IMR-90 (cell line): ENCODE measurements around the gene ABCA3. TPM values are rescaled to one million over a fixed set of nuclear protein-coding genes. Genes with fewer than 3 reads are reported as not detected.

ENCODE experiments used
- ATAC-seq: fragments of 200-7000 bp; cut with Tn5 transposase; 2 replicates; pipeline ENCODE4 v1.9.1; 2020; ENCODE audit warnings: low read depth, mild to moderate bottlenecking, moderate library complexity
- BruUV-seq: library from RNA; stranded (reverse); fragments of 400-500 nt; replicated peaks from 2 replicates; lab custom pipeline; 2021; lab: Mats Ljungman, UMichigan
- CTCF ChIA-PET: fragments of 300-600 bp; formaldehyde crosslinking; extraction: SDS; loops from one replicate; lab custom pipeline; 2021; ENCODE audit warnings: antibody characterized with exemption; lab: Yijun Ruan, JAX
- POLR2A ChIA-PET: fragments of 300-600 bp; sonication (Branson Sonifier 250); formaldehyde crosslinking; loops from one replicate; lab custom pipeline; 2022; ENCODE audit warnings: antibody characterized with exemption; ENCODE audit not compliant: unreplicated experiment; lab: Charles Lee
- DNase-seq: peaks from one replicate; pipeline ENCODE4 v3.0.0; 2013
- H2AFZ ChIP-seq: replicated peaks from 2 replicates; pipeline ENCODE3; 2013; ENCODE audit warnings: low read length, mild to moderate bottlenecking; ENCODE audit not compliant: poor library complexity
- H2AK5ac ChIP-seq: 2 replicates; pipeline ENCODE4 v1.6.1; 2013; ENCODE audit warnings: low read depth, low read length, inconsistent platforms
- H2AK9ac ChIP-seq: replicated peaks from 2 replicates; pipeline ENCODE3; 2013; ENCODE audit warnings: mild to moderate bottlenecking, low read depth, low read length, moderate library complexity; ENCODE audit not compliant: poor library complexity
- H2BK120ac ChIP-seq: 2 replicates; pipeline ENCODE4 v1.6.1; 2013; ENCODE audit warnings: low read depth, low read length, inconsistent platforms
- H2BK15ac ChIP-seq: 3 replicates; pipeline ENCODE4 v1.6.1; 2013; ENCODE audit warnings: low read depth, low read length, inconsistent platforms
- H2BK20ac ChIP-seq: 2 replicates; pipeline ENCODE4 v1.6.1; 2013; ENCODE audit warnings: low read depth, mild to moderate bottlenecking, inconsistent platforms, low read length, moderate library complexity
- H2BK5ac ChIP-seq: 2 replicates; pipeline ENCODE4 v1.6.1; 2013; ENCODE audit warnings: mild to moderate bottlenecking, low read depth, low read length, inconsistent platforms; ENCODE audit not compliant: poor library complexity, severe bottlenecking
- H3K14ac ChIP-seq: replicated peaks from 2 replicates; pipeline ENCODE4 v1.6.1; 2013; ENCODE audit warnings: low read depth, low read length, inconsistent platforms
- H3K18ac ChIP-seq: 2 replicates; pipeline ENCODE4 v1.6.1; 2013; ENCODE audit warnings: low read depth, low read length, control low read depth
- H3K23ac ChIP-seq: 2 replicates; pipeline ENCODE4 v1.6.1; 2013; ENCODE audit warnings: low read depth, low read length, inconsistent platforms
- H3K27ac ChIP-seq: 2 replicates; pipeline ENCODE4 v1.5.1; 2013; ENCODE audit warnings: mild to moderate bottlenecking, control low read depth, low read length; ENCODE audit not compliant: insufficient read depth
- H3K27me3 ChIP-seq: 2 replicates; pipeline ENCODE4 v1.6.1; 2013; ENCODE audit warnings: low read length; ENCODE audit not compliant: control insufficient read depth, insufficient read depth
- H3K36me3 ChIP-seq: 2 replicates; pipeline ENCODE4 v1.6.1; 2013; ENCODE audit warnings: low read length, mixed read lengths; ENCODE audit not compliant: control insufficient read depth, insufficient read depth
- H3K4ac ChIP-seq: 2 replicates; pipeline ENCODE4 v1.6.1; 2013; ENCODE audit warnings: low read depth, low read length, inconsistent platforms
- H3K4me1 ChIP-seq: 2 replicates; pipeline ENCODE4 v1.6.1; 2013; ENCODE audit warnings: low read length, mixed read lengths; ENCODE audit not compliant: control insufficient read depth, insufficient read depth
- H3K4me2 ChIP-seq: 2 replicates; pipeline ENCODE4 v1.6.1; 2013; ENCODE audit warnings: low read depth, mild to moderate bottlenecking, control low read depth, low read length, moderate library complexity
- H3K4me3 ChIP-seq: 2 replicates; pipeline ENCODE4 v1.5.1; 2013; ENCODE audit warnings: low read depth, mild to moderate bottlenecking, control low read depth, low read length, moderate library complexity; ENCODE audit not compliant: insufficient read depth
- H3K56ac ChIP-seq: 2 replicates; pipeline ENCODE4 v1.6.1; 2013; ENCODE audit warnings: low read length, inconsistent platforms; ENCODE audit not compliant: insufficient read depth; ENCODE audit errors: extremely low read depth
- H3K79me1 ChIP-seq, 2 experiments: 2 replicates each; pipeline ENCODE4 v1.6.1; 2013; ENCODE audit warnings: low read length in 2 of 2, inconsistent platforms in 1 of 2, low read depth in 1 of 2
- H3K9ac ChIP-seq: 2 replicates; pipeline ENCODE4 v1.6.1; 2013; ENCODE audit warnings: low read depth, low read length, control low read depth
- H3K9me1 ChIP-seq: 2 replicates; pipeline ENCODE4 v1.6.1; 2013; ENCODE audit warnings: low read length, inconsistent platforms; ENCODE audit not compliant: insufficient read depth
- H3K9me3 ChIP-seq: 2 replicates; pipeline ENCODE4 v1.6.1; 2013; ENCODE audit warnings: low read length; ENCODE audit not compliant: control insufficient read depth, insufficient read depth
- H4K20me1 ChIP-seq: 2 replicates; pipeline ENCODE4 v1.6.1; 2013; ENCODE audit warnings: low read length, inconsistent platforms; ENCODE audit not compliant: insufficient read depth
- H4K5ac ChIP-seq: 2 replicates; pipeline ENCODE4 v1.6.1; 2013; ENCODE audit warnings: mild to moderate bottlenecking, low read depth, low read length, control low read depth
- H4K8ac ChIP-seq, 2 experiments: 2 replicates each; pipeline ENCODE4 v1.6.1; 2013; ENCODE audit warnings: low read depth in 2 of 2, low read length in 2 of 2, control low read depth in 1 of 2, inconsistent platforms in 1 of 2
- H4K91ac ChIP-seq: 2 replicates; pipeline ENCODE4 v1.6.1; 2013; ENCODE audit warnings: low read depth, low read length, inconsistent platforms; ENCODE audit not compliant: insufficient read depth
- BHLHE40 ChIP-seq: fragments of 150-350 bp; IDR thresholded peaks from 2 replicates; pipeline ENCODE4 v1.6.1; 2016; ENCODE audit warnings: mild to moderate bottlenecking, low read depth, low read length
- CEBPB ChIP-seq: IDR thresholded peaks from 2 replicates; pipeline ENCODE4 v1.6.1; 2012; ENCODE audit warnings: low read depth, low read length, improper control_type of control experiment
- CHD1 ChIP-seq: IDR thresholded peaks from 2 replicates; pipeline ENCODE4 v1.6.1; 2012; ENCODE audit warnings: low read depth, low read length, improper control_type of control experiment
- FOS ChIP-seq: fragments of 150-350 bp; IDR thresholded peaks from 2 replicates; pipeline ENCODE4 v1.6.1; 2016; ENCODE audit warnings: low read depth, low read length
- MAZ ChIP-seq: IDR thresholded peaks from 2 replicates; pipeline ENCODE4 v1.6.1; 2012; ENCODE audit warnings: low read depth, mild to moderate bottlenecking, low read length, improper control_type of control experiment, moderate library complexity, borderline replicate concordance
- MXI1 ChIP-seq: IDR thresholded peaks from 2 replicates; pipeline ENCODE4 v1.6.1; 2012; ENCODE audit warnings: low read depth, mild to moderate bottlenecking, low read length, moderate library complexity, borderline replicate concordance
- NFE2L2 ChIP-seq: fragments of 150-350 bp; IDR thresholded peaks from 2 replicates; pipeline ENCODE4 v1.6.1; 2016; ENCODE audit warnings: low read depth, mild to moderate bottlenecking, low read length
- POLR2A ChIP-seq: IDR thresholded peaks from 2 replicates; pipeline ENCODE4 v1.6.1; 2012; ENCODE audit warnings: mild to moderate bottlenecking, low read depth, low read length
- RAD21 ChIP-seq: IDR thresholded peaks from 2 replicates; pipeline ENCODE4 v1.6.1; 2012; ENCODE audit warnings: low read length, improper control_type of control experiment
- RFX5 ChIP-seq: IDR thresholded peaks from 2 replicates; pipeline ENCODE4 v1.8.0; 2012; ENCODE audit warnings: low read depth, mild to moderate bottlenecking, low read length, moderate library complexity
- SMC3 ChIP-seq: fragments of 150-350 bp; IDR thresholded peaks from 2 replicates; pipeline ENCODE4 v1.6.1; 2016; ENCODE audit warnings: low read depth, mild to moderate bottlenecking, antibody characterized with exemption, low read length, moderate library complexity
- WGBS, 2 experiments: methylation state at CpG; one replicate each; pipeline versions ENCODE4 v1.1.5 to v1.1.7; 2013; ENCODE audit warnings: missing lambda C conversion rate in 2 of 2; ENCODE audit not compliant: insufficient read length in 1 of 2; ENCODE audit errors: extremely low coverage in 2 of 2; 5-methylcytosine and 5-hydroxymethylcytosine counted together
- dilution Hi-C: fragments of 300-500 bp; cut with HindIII; formaldehyde crosslinking; loops from one replicate; pipeline ENCODE4 v1.14.3; 2018; ENCODE audit warnings: low sequenced_read_pairs; ENCODE audit not compliant: unreplicated experiment
- in situ Hi-C: fragments of 300-500 bp; cut with MboI; formaldehyde crosslinking; loops from 3 replicates; pipeline ENCODE4 v1.14.3; 2019; ENCODE audit warnings: low sequenced_read_pairs, inconsistent platforms, mixed read lengths
- intact Hi-C: fragments of 100-400 bp; cut with micrococcal nuclease; formaldehyde crosslinking; loops from 2 replicates; pipeline ENCODE4 v1.10.0; 2022
- polyA plus RNA-seq, 3 experiments: library from polyadenylated mRNA; depleted of rRNA; stranded (reverse); fragments of >200 nt; gene quantifications; 2 replicates each; pipeline ENCODE4 v1.2.3, GENCODE V29; 2012; ENCODE audit warnings: low replicate concordance in 1 of 3
- total RNA-seq: library from RNA; depleted of rRNA; stranded (reverse); fragments of >200 nt; gene quantifications from 2 replicates; pipeline ENCODE4 v1.2.3, GENCODE V29; 2012
- TF ChIP-seq, protein P1 (sequence below): fragments of 150-350 bp; IDR thresholded peaks from 2 replicates; pipeline ENCODE4 v1.6.1; 2017; ENCODE audit warnings: mild to moderate bottlenecking, antibody characterized with exemption, low read length, low read depth
- TF ChIP-seq, protein P2 (sequence below): fragments of 150-350 bp; IDR thresholded peaks from 2 replicates; pipeline ENCODE4 v1.6.1; 2016; ENCODE audit warnings: low read depth, mild to moderate bottlenecking, low read length, moderate library complexity, borderline replicate concordance

The ABCA3 gene
- total and polyA plus RNA-seq, 2 of the 4 experiments (the other 2 are of a cell fraction) = 0.18 to 0.22 TPM

DNA sequence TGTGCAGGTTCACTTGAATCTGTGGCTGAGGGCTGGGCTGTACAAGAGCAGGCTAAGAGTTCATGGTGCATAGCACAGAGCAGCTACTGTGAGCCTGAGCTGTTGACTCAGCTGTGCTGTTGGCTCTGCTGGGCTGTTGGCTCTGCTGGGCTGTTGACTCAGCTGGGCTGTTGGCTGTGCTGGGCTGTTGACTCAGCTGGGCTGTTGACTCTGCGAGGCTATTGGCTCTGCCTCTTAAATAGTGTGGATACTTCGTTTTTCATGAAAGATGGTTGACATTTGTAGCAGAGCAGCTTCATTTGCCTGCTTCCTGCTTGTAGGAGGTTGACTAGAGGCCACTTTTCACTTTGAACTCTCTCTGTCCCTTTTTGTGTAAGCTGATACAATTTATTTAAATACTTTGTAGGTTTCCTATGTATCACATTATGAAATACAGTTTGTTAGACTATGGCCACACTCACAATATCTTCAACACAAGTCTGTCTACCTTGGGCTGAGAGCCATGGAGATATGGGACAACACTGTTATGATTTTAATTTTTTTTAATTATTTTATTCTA, 48.4 kb upstream of the ABCA3 start:
- peak; percentile 67; the same call in 1 of the 2 replicates for ATAC-seq
- dilution Hi-C loops = no loop called here
- no TSS peak for BruUV-seq
- H2AFZ ChIP-seq = no peak overlapping the region
- no peak overlapping the region for H3K4me2 ChIP-seq
- WGBS, 2 experiments = no CpG with 5 or more reads among the region's 2 CpGs
- 0 out of 2 replicates have a peak, but pooled peaks cover 3% of the 10 kb centered on the region for H3K4me1 ChIP-seq
- no peak overlapping the region for H2AK9ac ChIP-seq
- intact Hi-C loops = no loop called here
- no peak overlapping the region for H3K56ac ChIP-seq
- no peak for TF ChIP-seq BHLHE40
- no peak for TF ChIP-seq SMC3
- no peak for TF ChIP-seq CEBPB
- TF ChIP-seq RFX5 = no peak
- no peak for TF ChIP-seq MAZ
- TF ChIP-seq, protein P1, sequence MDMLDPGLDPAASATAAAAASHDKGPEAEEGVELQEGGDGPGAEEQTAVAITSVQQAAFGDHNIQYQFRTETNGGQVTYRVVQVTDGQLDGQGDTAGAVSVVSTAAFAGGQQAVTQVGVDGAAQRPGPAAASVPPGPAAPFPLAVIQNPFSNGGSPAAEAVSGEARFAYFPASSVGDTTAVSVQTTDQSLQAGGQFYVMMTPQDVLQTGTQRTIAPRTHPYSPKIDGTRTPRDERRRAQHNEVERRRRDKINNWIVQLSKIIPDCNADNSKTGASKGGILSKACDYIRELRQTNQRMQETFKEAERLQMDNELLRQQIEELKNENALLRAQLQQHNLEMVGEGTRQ = no peak
- no peak for TF ChIP-seq FOS
- TF ChIP-seq POLR2A = no peak
- TF ChIP-seq RAD21 = no peak
- TF ChIP-seq MXI1 = no peak
- no peak for TF ChIP-seq NFE2L2
- TF ChIP-seq CHD1 = no peak
- TF ChIP-seq, protein P2, sequence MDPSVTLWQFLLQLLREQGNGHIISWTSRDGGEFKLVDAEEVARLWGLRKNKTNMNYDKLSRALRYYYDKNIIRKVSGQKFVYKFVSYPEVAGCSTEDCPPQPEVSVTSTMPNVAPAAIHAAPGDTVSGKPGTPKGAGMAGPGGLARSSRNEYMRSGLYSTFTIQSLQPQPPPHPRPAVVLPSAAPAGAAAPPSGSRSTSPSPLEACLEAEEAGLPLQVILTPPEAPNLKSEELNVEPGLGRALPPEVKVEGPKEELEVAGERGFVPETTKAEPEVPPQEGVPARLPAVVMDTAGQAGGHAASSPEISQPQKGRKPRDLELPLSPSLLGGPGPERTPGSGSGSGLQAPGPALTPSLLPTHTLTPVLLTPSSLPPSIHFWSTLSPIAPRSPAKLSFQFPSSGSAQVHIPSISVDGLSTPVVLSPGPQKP = no peak
- no peak overlapping the region for H3K27ac ChIP-seq
- no peak overlapping the region for H2BK5ac ChIP-seq
- no peak overlapping the region for H3K4me3 ChIP-seq
- no peak overlapping the region for H2BK20ac ChIP-seq
- peaks cover 5% of the 10 kb centered on the region; the same call in 1 of the 2 replicates for H3K9me3 ChIP-seq
- peak; percentile 82 for DNase-seq
- H3K23ac ChIP-seq = no peak overlapping the region
- no peak overlapping the region for H2AK5ac ChIP-seq
- no peak overlapping the region for H3K9ac ChIP-seq
- no peak overlapping the region for H3K18ac ChIP-seq
- H2BK120ac ChIP-seq = no peak overlapping the region
- no peak overlapping the region for H3K4ac ChIP-seq
- H4K91ac ChIP-seq = no peak overlapping the region
- H3K36me3 ChIP-seq = no peaks in the 10 kb centered on the region
- no peak overlapping the region for H4K8ac ChIP-seq
- no peaks in the 10 kb centered on the region for H3K79me1 ChIP-seq
- no peak overlapping the region for H2BK15ac ChIP-seq
- H3K14ac ChIP-seq = no peak overlapping the region
- no peaks in the 10 kb centered on the region for H3K9me1 ChIP-seq
- ChIA-PET CTCF (no interaction called here), POLR2A (no interaction called here)
- in situ Hi-C loops = loop anchor here (25.0 kb wide), 1 partner anchor 502 kb away; no protein-coding TSS in a partner anchor
- H3K27me3 ChIP-seq = peaks cover 4% of the 10 kb centered on the region; the same call in 1 of the 2 replicates
- H4K20me1 ChIP-seq = no peaks in the 10 kb centered on the region
- H4K5ac ChIP-seq = no peak overlapping the region
